Spleen (tissue), 7 donors: ENCODE results near the gene BABAM2.

ENCODE experiments used
- POLR2A ChIP-seq, 3 donors: fragments of 450-650 bp; IDR thresholded peaks; one replicate each; pipeline ENCODE4 v1.5.1; 2017; ENCODE audit warnings: antibody characterized with exemption in 3 of 3, mild to moderate bottlenecking in 1 of 3
- POLR2AphosphoS5 ChIP-seq, 3 donors: sonication (generic); formaldehyde crosslinking; IDR thresholded peaks; one replicate each; pipeline ENCODE4 v1.5.1; 2017; ENCODE audit warnings: antibody characterized with exemption in 3 of 3
- TF ChIP-seq, protein P1 (sequence below), 11 experiments: fragments of 200-600 bp in 7 of 11; fragments of 450-650 bp in 4 of 11; sonication (generic) in 4 of 11; IDR thresholded peaks in 8 of 11; conservative IDR thresholded peaks in 3 of 11; 1 replicate in 7 of 11; 2 replicates in 4 of 11; pipeline versions ENCODE4 v1.4.0 to v1.8.0; 2016 to 2021; ENCODE audit warnings: antibody characterized with exemption in 11 of 11, inconsistent platforms in 4 of 11, mild to moderate bottlenecking in 1 of 11
- donor health status: DM: no; HTN: no; CAD: no; lungs with moderate emphysema.
- donor health status: DM: no; HTN: no; CAD: no.
- donor health status: DM: no; HTN: no; CAD: no.

DNA sequence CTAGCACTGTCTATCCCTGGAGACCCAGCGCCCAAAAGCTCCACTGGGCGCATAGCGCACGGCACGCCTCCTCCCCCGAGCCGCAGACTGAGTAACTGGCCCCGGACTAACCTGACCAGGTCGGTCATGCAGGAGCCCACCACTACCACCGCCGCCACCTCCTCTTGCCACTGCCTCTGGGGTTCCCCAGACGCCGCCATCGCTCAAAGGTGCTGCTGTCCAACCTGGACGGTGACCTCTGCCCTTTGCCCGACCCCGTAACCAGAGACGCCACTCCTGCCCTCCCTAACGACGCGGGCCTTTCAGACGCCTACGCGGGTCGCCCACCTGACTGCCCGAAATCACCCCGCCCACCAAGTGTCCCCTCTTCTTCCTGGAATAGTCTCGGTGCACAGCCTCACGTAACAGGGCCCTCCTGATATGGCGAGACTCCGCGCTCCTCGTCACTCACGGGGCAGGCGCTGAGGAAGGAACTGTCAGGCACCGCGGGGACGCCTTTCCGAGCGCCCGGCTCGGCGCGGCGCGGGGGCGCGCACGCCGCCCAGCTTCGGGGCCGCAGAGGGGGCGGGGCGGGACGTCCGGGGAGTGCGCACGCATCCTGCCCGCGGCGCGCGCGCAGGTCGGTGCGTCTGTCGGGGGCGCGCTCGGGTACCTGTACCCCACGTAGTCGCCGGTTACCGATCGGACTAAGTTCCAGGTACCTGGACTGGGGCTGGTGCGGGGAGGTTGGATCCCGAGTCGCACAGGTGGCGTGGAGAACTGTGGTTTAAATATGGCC lies at the start of gene BABAM2, which contains the start of gene RBKS:
- TF ChIP-seq, protein P1, sequence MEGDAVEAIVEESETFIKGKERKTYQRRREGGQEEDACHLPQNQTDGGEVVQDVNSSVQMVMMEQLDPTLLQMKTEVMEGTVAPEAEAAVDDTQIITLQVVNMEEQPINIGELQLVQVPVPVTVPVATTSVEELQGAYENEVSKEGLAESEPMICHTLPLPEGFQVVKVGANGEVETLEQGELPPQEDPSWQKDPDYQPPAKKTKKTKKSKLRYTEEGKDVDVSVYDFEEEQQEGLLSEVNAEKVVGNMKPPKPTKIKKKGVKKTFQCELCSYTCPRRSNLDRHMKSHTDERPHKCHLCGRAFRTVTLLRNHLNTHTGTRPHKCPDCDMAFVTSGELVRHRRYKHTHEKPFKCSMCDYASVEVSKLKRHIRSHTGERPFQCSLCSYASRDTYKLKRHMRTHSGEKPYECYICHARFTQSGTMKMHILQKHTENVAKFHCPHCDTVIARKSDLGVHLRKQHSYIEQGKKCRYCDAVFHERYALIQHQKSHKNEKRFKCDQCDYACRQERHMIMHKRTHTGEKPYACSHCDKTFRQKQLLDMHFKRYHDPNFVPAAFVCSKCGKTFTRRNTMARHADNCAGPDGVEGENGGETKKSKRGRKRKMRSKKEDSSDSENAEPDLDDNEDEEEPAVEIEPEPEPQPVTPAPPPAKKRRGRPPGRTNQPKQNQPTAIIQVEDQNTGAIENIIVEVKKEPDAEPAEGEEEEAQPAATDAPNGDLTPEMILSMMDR (IDR thresholded peaks at IDR 0.05 in 8 of 11, conservative IDR thresholded peaks at IDR 0.05 in 3 of 11) = peak in 1 of 11 experiments; percentile 22
- TF ChIP-seq POLR2AphosphoS5 (IDR thresholded peaks at IDR 0.05) (peak; percentile 94 to 96 (median 95)), POLR2A (IDR thresholded peaks at IDR 0.05) (peak; percentile 52 to 73 (median 67))
